Calu3 (cell line): ENCODE measurements around the gene NDUFS2. TPM values are rescaled to one million over a fixed set of nuclear protein-coding genes. Genes with fewer than 3 reads are reported as not detected.

ENCODE experiments used
- BruUV-seq: library from RNA; stranded (reverse); fragments of 400-500 nt; replicated peaks from 2 replicates; lab custom pipeline; 2021; lab: Mats Ljungman, UMichigan
- CTCF ChIA-PET: fragments of 300-600 bp; sonication (Branson Sonifier 250); formaldehyde crosslinking; loops from one replicate; lab custom pipeline; 2022; ENCODE audit warnings: antibody characterized with exemption; lab: Charles Lee
- DNase-seq: peaks from one replicate; pipeline ENCODE4 v3.0.0; 2022
- H3K27ac Mint-ChIP-seq: one replicate; pipeline ENCODE4 v1.8.0; 2022; ENCODE audit warnings: mixed read lengths; ENCODE audit not compliant: unreplicated experiment
- H3K27me3 Mint-ChIP-seq: one replicate; pipeline ENCODE4 v1.8.0; 2022; ENCODE audit warnings: mixed read lengths; ENCODE audit not compliant: unreplicated experiment
- H3K36me3 Mint-ChIP-seq: one replicate; pipeline ENCODE4 v1.8.0; 2022; ENCODE audit warnings: mild to moderate bottlenecking, moderate library complexity, mixed read lengths; ENCODE audit not compliant: insufficient read depth, unreplicated experiment
- H3K4me1 Mint-ChIP-seq: one replicate; pipeline ENCODE4 v1.8.0; 2022; ENCODE audit warnings: mild to moderate bottlenecking, low read depth, mixed read lengths; ENCODE audit not compliant: unreplicated experiment
- H3K4me3 Mint-ChIP-seq: one replicate; pipeline ENCODE4 v1.8.0; 2022; ENCODE audit warnings: mild to moderate bottlenecking, low read depth, moderate library complexity, mixed read lengths; ENCODE audit not compliant: unreplicated experiment
- H3K9me3 Mint-ChIP-seq: one replicate; pipeline ENCODE4 v1.8.0; 2022; ENCODE audit warnings: low read depth, mixed read lengths; ENCODE audit not compliant: unreplicated experiment
- CTCF ChIP-seq: fragments of 200-600 bp; IDR thresholded peaks from one replicate; pipeline ENCODE4 v1.8.0; 2022; ENCODE audit warnings: antibody characterized with exemption; ENCODE audit not compliant: unreplicated experiment
- intact Hi-C: fragments of 100-400 bp; cut with micrococcal nuclease; formaldehyde crosslinking; loops from one replicate; pipeline ENCODE4 v1.10.0; 2022; ENCODE audit not compliant: unreplicated experiment
- total RNA-seq: library from RNA; stranded (reverse); gene quantifications from 2 replicates; pipeline ENCODE4 v1.2.3, GENCODE V29; 2022

The NDUFS2 gene
- total RNA-seq, 1 experiment from 2014 or later = 91.3 TPM

DNA sequence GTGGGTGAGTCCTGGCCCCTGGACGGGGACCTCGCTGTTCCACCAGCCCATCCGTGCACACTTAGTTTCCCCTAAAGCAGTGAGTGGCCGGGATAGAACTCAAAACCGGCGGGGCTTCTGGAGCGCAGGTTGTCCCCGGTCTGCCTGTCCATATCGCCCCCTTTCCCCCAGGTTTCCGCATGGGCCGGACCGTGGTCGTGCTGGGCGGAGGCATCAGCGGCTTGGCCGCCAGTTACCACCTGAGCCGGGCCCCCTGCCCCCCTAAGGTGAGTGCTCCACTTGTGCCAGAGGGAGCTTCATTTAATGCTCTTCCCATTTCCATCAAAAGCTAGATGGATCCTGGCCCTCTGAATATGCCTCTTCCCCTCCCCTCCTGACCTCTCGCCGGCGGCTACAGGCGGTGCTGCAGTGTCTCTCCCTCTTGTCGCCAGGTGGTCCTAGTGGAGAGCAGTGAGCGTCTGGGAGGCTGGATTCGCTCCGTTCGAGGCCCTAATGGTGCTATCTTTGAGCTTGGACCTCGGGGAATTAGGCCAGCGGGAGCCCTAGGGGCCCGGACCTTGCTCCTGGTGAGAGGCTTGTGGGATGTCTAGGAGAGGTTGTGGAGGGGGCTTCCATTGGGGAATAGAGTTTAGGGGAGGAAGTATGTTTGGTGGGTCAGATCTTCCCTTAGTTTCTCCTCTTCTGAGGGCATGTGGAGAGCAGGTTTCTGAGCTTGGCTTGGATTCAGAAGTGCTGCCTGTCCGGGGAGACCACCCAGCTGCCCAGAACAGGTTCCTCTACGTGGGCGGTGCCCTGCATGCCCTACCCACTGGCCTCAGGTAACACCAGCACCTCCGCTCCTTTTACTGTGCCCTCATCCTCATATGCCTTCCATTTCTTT lies 35.3 kb upstream of the NDUFS2 start:
- no peaks in the 10 kb centered on the region for H3K4me1 Mint-ChIP-seq
- TF ChIP-seq CTCF = no peak
- H3K9me3 Mint-ChIP-seq = no peaks in the 10 kb centered on the region
- peak overlapping the region; percentile 94 for H3K27ac Mint-ChIP-seq
- DNase-seq = peak; percentile 31
- BruUV-seq = no TSS peak
- CTCF ChIA-PET = interaction anchor here (0.5 to 1.3 kb wide), 9 partner anchors 9 to 1473 kb away, joined by 3 to 12 read pairs (median 3); partner anchors contain the start of genes TOMM40L and UFC1
- peaks cover 73% of the 10 kb centered on the region for H3K36me3 Mint-ChIP-seq
- H3K4me3 Mint-ChIP-seq = peak overlapping the region; percentile 93
- H3K27me3 Mint-ChIP-seq = no peaks in the 10 kb centered on the region
- intact Hi-C loops = no loop called here

- CTCF ChIA-PET = interaction anchor here (0.7 kb wide), 1 partner anchor 145 kb away, joined by 3 read pairs; the partner anchor contains the start of gene SDHC
- Mint-ChIP-seq H3K4me1 (no peaks in the 10 kb centered on the region), H3K4me3 (no peak overlapping the region)
Measured at GRCh38 chr1:161168906-161169305, 33.3 kb upstream of the NDUFS2 start.

GRCh38 chr1:161171191-161171590 lies 31.0 kb upstream of the NDUFS2 start:
- H3K27ac Mint-ChIP-seq = no peak overlapping the region
- no peaks in the 10 kb centered on the region for H3K9me3 Mint-ChIP-seq
- TF ChIP-seq CTCF = peak; percentile 13
- BruUV-seq = no TSS peak
- no peaks in the 10 kb centered on the region for H3K27me3 Mint-ChIP-seq
- CTCF ChIA-PET = no interaction called here
- H3K36me3 Mint-ChIP-seq = peaks cover 56% of the 10 kb centered on the region
- DNase-seq = no peak
- peaks cover 8% of the 10 kb centered on the region for H3K4me1 Mint-ChIP-seq
- H3K4me3 Mint-ChIP-seq = no peak overlapping the region
- intact Hi-C loops = no loop called here

More at GRCh38 chr1:161168906-161169305, 33.3 kb upstream of the NDUFS2 start:
- no peak for TF ChIP-seq CTCF
- Mint-ChIP-seq H3K27me3 (no peaks in the 10 kb centered on the region), H3K27ac (no peak overlapping the region), H3K36me3 (peaks cover 72% of the 10 kb centered on the region), H3K9me3 (no peaks in the 10 kb centered on the region)
- DNase-seq = no peak
- intact Hi-C loops = no loop called here
- no TSS peak for BruUV-seq

GRCh38 chr1:161171696-161172095 lies 30.5 kb upstream of the NDUFS2 start:
- Mint-ChIP-seq H3K36me3 (peaks cover 56% of the 10 kb centered on the region), H3K4me3 (no peak overlapping the region), H3K4me1 (peaks cover 13% of the 10 kb centered on the region), H3K27ac (no peak overlapping the region), H3K9me3 (no peaks in the 10 kb centered on the region), H3K27me3 (no peaks in the 10 kb centered on the region)
- CTCF ChIA-PET = no interaction called here
- TF ChIP-seq CTCF = no peak
- no peak for DNase-seq
- intact Hi-C loops = no loop called here
- TSS peak; percentile 2 for BruUV-seq
